ENCODE results near the gene C3orf49.

GRCh38 chr3:63853106-63853505 lies 34.0 kb downstream of the C3orf49 start:
- TF ChIP-seq CTCF (IDR thresholded peaks at IDR 0.05) (no peak), POLR2A (IDR thresholded peaks at IDR 0.05) (no peak)

Measured in esophagus squamous epithelium (tissue), 4 donors.